A172 (cell line): ENCODE results near the gene FAM98A. TPM values are rescaled to one million over a fixed set of nuclear protein-coding genes. Genes with fewer than 3 reads are reported as not detected.

ENCODE experiments used
- DNase-seq: peaks from one replicate; pipeline ENCODE4 v3.0.0-alpha.2; 2015; ENCODE audit warnings: low spot score
- total RNA-seq: library from RNA; depleted of rRNA; stranded (reverse); fragments of >200 nt; shearing (Covaris generic); gene quantifications from 2 replicates; pipeline ENCODE4 v1.2.3, GENCODE V29; 2014

FAM98A gene
- total RNA-seq, 1 experiment from 2014 or later: 43.3 TPM

DNA sequence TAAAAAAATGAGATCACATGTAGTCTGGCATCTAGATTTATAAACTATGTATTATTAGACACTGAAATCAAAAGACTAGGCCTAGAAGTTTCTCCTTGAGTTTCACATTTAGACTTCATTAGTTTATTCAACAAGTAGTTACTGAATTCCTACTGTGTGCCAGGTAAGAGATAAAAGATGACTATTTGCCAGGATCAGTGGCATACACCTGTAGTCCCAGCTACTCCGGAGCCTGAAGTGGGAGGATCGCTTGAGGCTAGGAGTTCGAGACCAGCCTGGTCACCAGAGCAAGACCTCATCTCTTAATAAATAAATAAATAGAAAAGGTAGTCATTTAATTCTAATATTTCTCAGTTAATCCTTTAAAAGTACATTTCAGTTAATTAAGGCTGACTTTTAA lies 2.1 kb downstream of the FAM98A start:
- no peak for DNase-seq

DNA sequence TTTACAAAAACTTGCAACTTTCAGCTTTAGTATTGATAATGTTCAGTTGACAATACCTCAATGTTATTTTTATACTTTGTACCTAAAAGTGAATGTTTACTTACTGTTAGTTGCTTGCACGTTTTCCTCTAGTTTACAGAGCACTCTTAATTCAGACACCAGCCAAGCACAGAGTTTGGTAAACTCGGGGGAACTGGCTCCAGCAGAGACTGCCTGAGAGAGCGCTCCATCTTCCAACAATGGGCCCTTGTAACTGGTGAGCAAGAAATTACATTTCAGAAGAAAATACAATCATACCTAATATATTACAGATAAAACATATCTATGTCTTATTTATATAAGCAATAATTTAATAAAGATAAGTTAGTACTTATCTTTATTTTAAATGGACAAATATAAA lies 3.7 kb downstream of the FAM98A start:
- DNase-seq: no peak

DNA sequence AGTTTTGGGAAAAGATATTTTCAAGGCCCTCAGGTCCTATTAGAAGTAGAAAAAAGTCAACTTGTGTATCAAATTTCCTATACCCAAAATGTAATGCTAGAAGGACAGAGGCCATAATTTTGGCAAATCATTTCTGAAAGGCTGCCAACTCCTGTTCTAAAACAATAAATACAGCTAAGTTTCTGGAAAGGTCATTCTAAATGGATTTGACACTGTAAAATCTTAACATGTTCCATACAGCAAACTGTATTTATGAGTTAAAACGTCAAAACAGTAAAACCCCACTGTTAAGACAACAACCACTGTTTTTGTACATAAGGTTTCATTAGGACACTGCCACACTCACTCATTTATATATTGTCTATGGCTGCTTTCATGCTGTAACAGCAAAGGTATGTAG lies 9.7 kb downstream of the FAM98A start:
- DNase-seq: no peak

DNA sequence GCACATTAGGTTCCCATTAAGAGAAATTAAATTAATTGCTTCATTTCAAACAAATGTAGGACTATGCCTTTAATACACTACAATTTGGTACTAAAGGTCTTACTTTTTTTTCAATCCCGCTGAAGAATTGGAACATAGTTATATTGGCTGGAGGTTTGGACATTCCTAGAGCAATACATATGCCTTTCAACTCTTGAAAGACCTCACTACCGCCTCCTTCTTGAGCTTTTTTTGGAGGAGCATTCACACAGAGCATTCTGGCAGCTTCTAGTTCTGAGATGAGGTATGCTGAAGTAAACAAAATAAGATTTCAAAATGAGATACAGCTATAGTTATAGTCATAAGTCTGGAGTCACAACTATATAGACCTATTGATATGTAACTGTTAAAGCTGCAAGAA lies 10.9 kb downstream of the FAM98A start:
- no peak for DNase-seq

DNA sequence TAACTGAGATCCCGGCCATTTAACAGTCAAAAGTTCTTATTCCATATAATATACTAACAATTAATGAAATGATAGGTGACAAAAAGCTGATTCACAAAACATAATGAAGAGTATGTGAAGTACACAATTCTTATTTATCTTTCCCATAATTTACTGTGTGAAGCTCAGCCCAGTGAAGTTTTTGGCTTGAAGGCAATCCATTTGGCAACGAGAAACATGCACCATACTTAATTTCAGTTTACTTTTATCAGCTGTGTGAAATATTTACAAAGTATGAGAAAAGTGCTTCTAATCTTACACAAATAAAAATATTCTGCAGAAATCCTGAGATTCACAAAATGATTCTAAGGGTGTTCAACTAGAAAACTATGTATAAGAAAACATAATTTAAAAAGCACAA lies 12.3 kb downstream of the FAM98A start:
- no peak for DNase-seq

DNA sequence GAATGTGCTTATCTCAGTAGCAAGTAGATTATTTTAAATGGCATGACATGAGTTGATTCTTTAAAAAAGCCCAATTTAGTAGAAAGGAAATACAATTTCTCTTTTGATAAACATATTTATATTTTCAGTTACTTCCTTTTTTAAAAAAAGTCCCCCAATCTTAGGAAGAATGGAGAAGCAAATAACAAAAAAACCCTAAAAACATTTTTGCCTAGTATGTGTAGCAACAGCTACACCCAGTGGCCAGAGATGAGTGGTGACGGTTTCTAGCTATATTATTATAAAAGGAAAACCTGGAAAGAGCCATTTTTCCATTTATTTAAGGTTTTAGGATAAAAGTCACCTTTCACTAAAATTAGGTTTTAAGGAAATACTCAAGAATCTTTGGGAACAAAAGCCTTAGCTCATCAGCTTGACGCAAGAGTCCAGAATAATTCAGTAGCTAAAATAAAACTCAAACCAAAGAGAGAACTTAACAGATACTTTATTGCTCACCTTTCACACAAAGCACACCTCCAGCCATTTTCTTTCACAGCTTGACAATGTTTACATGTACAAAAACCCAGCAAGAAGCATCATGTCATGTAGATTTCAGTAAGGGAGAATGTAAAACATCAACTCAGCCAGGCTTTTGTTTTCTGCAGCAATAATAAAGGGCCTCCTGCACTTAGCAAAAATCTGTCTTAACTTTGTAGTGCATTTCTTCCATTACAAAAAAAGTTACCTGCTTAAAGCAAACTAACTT lies 15.7 kb downstream of the FAM98A start:
- peak; percentile 17 for DNase-seq

DNA sequence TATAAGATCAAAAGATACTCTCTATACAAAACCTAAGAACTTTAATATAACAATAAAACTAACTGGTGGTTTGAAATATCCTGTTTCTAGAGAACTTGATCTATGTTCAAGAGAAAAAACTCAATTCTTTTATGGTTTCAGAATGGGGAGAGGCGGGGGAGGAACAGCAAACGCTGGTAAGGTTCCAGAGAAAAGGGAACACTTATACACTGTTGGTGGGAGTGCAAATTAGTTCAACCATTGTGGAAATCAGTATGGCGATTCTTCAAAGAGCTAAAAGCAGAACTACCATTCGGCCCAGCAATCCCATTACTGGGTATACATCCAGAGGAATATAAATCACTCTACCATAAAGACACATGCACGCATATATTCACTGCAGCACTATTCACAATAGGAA lies 17.2 kb downstream of the FAM98A start:
- DNase-seq: no peak

DNA sequence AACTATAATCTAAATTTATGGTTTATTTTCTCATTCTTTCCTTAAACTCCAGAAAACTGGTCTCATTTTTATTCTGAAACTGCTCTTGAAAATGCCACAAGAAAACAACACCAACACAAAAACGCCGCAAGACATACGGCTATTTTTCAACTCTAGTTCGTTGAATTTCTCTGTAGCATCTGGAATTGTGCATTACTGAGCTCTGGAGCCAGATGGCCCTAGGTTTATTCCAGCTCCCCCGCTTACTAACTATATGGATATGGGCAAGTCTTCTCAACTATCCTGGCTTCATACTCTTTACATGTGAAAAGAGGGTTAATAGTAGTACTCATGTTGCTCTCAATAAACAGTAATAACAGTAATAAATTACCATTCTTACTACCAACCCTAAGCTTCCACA lies 19.9 kb downstream of the FAM98A start:
- DNase-seq: no peak

DNA sequence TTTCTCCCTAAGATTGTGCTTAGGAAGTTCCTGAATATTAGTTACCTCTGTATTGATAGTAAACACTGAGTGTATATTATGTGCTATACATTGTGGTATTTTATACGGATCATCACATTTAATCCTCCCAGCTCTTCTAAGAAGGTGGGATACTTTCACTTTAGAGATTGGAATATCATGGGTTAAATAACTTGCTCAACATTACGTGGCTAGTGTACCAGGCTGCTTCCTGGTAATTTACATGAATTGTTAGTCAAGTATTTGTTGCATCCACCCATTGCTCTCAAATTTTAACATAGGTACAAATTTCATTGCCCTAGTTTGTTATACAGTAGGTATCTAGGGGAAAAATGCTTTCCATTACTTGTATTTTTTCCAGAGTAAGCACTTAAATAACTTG lies 21.4 kb downstream of the FAM98A start:
- peak; percentile 16 for DNase-seq

DNA sequence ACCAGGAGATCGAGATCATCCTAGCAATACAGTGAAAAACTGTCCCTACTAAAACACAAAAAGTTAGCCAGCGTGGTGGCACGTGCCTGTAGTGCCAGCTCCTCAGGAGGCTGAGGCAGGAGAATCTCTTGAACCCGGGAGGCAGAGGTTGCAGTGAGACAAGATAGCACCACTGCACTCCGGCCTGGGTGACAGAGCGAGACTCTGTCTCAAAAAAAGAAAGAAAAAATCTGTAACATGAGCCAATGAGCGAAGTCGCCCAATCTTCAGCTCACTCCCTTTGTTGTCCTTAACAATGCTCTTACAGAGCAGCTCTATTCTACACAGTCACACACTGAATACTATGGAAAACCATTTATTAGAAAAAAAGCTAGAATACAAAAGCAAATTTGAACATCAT lies 22.0 kb downstream of the FAM98A start:
- DNase-seq: no peak

DNA sequence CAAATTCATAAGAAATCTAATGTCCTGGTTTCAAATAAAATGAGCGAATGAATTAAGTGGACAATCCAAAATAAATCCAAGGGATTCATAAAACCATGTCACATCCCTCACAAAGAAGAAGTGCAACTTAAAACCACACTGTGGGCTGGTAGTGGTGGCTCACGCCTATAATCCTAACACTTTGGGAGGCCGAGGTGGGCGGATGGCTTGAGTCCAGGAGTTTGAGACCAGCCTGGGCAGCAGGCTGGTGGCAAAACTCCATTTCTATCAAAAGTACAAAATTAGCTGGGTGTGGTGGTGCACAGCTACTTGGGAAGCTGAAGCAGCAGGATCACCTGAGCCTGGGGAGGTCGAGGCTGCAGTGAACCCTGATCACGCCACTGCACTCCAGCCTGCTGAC lies 25.4 kb downstream of the FAM98A start:
- no peak for DNase-seq

DNA sequence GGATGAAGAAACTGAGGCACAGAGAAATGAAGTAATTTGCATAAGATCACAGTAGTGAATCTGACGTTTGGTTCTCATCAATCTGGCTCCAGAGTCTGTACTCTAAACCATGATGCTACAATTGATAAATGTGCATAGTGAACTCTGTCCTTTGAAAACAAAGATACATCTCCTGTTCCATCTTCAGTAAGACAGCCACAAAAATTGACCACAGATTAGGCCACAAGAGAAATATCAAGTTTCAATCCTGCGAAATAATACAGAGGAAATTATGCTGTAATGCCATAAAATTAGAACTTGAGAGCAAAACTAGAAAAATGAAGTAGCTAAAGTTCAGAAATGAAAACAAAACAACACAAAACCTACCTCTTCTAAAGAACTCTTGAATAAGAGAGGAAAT lies 28.4 kb downstream of the FAM98A start:
- DNase-seq: no peak

DNA sequence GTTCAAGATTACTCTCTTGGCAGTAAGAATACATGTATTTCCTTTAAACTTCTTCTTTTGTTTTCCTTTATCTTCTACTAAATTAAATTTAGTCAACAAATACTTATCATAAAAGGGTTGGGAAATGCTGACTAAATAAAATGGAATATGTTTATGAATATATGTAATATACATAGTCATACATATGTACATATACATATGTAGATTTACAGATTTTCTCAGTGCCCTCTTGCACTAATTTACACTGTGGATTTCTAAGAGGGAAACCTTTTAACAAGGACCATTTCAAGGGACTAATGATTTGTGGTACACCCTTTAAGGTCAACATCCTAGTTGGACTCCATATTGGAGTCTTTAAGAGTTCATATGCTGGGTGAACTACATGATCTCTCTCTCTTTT lies 37.2 kb downstream of the FAM98A start:
- no peak for DNase-seq

DNA sequence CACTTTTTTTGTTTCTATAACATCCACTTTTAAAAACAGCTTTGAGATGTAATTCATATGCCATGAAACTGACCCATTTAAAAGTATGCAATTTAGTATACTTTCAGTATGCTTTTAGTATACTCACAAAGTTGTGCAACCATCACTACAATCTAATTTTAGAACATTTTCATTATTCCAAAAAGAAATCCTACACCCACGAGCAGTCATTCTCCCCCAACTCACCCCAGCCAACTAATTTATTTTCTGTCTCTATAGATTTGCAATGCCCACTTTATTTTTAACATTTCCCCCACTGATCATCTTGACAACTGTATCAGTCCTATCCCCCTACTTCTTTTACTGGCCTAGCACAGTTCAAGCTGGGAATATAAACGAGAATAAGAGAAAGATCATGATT lies 39.1 kb downstream of the FAM98A start:
- no peak for DNase-seq

DNA sequence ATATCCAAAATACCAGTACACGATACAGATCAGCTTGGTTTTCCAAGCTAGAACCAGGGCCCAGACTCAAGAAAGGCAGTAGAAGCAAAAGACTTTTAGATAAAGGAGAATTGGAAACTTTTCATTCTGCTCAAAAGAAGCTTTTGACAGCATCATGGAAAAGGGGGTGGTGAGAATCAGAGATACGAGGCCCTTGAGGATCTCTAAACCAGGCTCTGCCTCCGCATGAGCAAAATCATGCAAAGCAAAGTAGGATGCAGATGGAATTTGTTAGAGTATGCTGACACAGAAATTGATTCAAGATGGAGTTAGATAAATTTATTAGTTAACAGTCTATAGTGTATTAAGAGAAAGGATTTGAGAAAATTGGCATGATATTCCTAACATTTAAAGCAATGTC lies 39.8 kb downstream of the FAM98A start:
- DNase-seq: no peak

DNA sequence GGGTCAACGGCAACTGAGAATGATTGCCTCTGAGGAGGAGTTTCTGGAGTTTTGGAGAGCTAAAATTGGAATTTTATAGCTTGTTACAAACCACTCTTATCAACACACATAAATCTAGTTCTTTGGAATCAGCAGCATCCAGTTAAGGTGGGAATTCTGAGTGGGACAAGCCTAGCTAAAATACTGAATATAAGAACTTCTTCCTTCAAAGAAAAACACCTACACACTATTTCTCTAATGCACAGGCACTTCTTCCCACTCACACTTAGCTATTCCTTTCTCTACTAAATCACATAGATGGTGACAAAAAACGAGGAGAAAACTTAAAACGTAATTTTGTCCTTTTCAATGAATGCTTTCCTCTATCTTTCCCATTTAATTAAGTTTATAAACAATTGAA lies 43.4 kb downstream of the FAM98A start:
- no peak for DNase-seq

DNA sequence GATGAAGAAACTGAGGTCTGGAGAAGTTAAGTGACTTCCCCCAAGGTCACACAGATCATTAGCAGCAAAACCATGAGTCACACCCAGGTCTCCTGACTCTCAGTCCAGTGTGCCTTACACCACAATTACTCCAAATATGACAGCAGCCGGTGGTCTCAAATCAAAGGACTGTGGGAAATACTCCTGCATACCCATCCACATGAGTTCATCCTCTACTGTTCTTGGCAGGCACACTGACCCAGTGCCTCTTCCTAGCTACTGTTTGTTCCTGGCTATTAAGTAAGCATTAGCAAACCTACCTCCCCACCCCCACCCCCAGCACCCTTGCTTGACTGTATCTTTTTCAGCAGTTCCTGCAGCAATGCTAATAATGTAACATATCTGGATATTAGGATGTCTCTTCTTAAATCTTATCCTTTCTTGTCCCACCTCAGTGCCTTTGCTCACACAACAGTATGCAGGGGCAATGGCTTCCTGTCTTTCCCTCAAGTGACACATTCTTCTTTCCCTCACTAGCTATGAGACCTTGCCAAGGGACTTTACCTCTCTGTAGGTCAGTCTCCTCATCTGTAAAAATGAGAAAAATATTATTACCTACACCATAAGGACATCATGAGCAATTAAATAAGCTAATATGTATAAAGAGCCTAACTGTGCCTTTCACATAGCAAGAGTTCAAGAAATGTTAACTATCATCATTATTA lies 46.2 kb downstream of the FAM98A start:
- no peak for DNase-seq

DNA sequence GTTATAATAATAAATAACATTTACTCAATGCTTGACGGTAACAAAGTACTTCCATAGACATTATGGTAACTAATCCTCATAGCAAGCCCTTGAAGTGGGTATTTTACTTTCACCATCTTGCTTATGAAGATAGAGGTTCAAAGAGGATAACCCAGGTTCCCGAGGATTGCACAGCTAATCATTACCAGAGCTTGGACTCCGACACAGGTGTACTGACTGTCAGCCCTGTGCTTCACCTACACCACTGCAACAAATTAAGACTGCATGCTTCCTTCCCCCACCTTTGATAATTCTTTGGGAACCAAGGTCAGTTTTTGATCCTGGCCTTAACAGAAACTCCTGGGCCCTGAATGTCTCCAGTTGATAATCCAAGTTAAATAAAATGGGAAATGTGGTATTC lies 48.9 kb downstream of the FAM98A start:
- DNase-seq: no peak

DNA sequence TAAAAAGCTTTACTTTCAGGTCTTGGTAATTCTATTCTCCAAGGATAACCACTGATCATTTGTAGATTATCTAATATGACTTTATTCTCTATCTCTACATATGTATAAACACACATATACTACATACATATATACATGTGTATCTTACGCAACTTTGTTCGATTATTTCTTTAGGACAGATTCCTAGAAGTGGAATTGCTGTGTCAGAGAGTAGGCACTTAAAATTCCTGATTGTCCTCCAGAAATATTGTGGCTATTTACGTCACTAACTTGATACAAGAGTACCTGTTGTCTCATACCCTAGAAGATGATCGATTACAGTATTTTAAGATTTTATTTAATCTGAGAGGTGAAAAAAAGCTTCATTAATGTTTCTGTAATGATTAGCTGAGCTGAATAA lies 57.9 kb downstream of the FAM98A start:
- DNase-seq: no peak

DNA sequence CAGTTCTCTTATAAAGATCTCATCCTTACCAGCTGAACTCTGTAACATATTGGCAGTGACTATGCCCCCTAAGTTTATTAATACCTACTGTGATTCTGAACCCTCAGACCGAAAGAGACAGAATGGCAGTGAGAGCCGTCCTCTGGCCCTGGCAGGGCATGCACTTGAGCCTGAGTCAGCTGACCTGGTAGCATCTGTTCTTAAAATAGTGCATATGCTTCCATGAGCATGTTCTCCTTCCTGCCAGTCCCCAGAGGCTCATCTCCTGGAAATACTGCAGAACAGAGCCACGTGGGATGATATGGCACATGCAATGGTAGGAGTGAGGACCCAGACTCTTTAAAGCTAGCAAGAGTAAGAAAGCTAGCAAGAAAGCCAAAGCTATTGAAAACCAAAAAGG lies 63.7 kb downstream of the FAM98A start:
- no peak for DNase-seq
